Measurements from ENCODE around the gene MUC13.

MUC13 gene

DNA sequence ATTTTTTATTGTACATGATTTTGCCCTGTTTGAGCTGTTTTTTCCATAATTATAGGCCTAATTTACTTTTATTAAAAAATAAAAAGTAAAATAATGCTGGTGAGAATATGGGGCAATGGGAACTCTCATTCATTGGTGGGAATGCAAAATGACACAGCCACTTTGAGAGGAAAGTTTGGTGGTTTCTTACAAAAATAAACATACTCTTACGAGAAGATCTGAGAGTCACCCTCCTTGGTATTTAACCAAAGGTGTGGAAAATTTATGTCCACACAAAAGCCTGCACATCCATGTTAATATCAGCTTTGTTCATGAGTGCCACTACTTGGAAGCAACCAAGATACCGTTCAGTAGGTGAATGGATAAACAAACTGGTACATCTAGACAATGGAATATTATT, 9.8 kb downstream of the MUC13 start:
- TF ChIP-seq CTCF (IDR thresholded peaks at IDR 0.05; ENCODE audit: insufficient read depth, low read depth, low read length, missing control alignments) = no peak
- no peak for DNase-seq (ENCODE audit: low read depth)
- no peak overlapping the region for H3K4me3 ChIP-seq (ENCODE audit: low read length)

GRCh38 chr3:124923833-124924232, 10.7 kb downstream of the MUC13 start:
- peak; percentile 8 for DNase-seq (ENCODE audit: low read depth)
- no peak overlapping the region for H3K4me3 ChIP-seq (ENCODE audit: low read length)
- peak; percentile 12 for TF ChIP-seq CTCF (IDR thresholded peaks at IDR 0.05; ENCODE audit: insufficient read depth, low read depth, low read length, missing control alignments)

- no peak for TF ChIP-seq CTCF (IDR thresholded peaks at IDR 0.05; ENCODE audit: insufficient read depth, low read depth, low read length, missing control alignments)
- no peak for DNase-seq (ENCODE audit: low read depth)
- no peak overlapping the region for H3K4me3 ChIP-seq (ENCODE audit: low read length)
These were observed 13.8 kb downstream of the MUC13 start for GRCh38 chr3:124920718-124921117.

DNA sequence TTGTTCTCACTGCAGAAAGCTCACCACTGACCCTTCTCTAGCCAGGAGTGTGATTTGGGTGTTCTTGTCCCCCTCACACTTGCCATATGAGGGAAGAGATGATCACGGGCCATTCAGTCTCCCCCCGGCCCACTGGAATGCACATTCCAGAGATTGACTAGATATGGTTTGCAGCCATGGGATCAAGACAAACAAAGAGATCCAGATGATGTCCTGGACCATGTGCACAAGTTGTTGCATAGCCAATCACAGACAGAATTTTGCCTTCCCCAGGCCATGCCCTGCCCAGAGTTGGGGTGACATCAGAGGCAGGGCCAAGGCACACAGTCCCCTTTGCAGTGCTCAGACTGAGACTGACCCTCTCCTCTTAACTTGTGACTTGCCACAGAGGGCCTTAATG, 14.8 kb downstream of the MUC13 start:
- no peak for DNase-seq (ENCODE audit: low read depth)
- TF ChIP-seq CTCF (IDR thresholded peaks at IDR 0.05; ENCODE audit: insufficient read depth, low read depth, low read length, missing control alignments) = no peak
- H3K4me3 ChIP-seq (ENCODE audit: low read length) = no peak overlapping the region

GRCh38 chr3:124918524-124918923, 16.0 kb downstream of the MUC13 start:
- no peak for DNase-seq (ENCODE audit: low read depth)
- TF ChIP-seq CTCF (IDR thresholded peaks at IDR 0.05; ENCODE audit: insufficient read depth, low read depth, low read length, missing control alignments) = no peak
- no peak overlapping the region for H3K4me3 ChIP-seq (ENCODE audit: low read length)

DNA sequence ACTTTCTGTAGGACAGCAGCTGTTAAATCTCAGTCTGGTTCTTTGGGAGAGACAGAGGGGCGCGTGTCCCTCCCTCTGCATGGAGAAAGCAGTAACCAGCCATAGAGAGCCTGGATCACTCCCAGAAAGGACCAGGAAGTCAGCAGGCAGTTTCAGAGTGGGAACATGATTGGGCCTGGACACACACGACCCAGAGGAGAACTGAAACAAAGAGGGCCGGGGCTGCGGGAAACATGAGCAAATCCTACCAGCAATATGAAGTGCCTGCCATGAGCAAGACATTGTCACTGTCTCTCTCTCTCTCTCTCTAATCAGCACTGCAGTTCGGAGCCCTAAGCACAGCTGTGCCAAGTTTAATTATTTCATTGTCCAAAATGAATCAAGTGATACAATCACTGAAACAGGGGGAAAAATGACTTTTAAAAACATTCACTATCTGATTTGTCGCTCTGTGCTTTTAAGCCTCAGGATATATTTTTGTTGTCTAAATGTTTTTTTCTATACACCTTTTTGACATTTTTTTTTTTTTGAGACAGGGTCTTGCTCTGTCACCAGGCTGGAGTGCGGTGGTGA, 17.6 kb downstream of the MUC13 start:
- no peak for TF ChIP-seq CTCF (IDR thresholded peaks at IDR 0.05; ENCODE audit: insufficient read depth, low read depth, low read length, missing control alignments)
- DNase-seq (ENCODE audit: low read depth) = peak; percentile 6
- H3K4me3 ChIP-seq (ENCODE audit: low read length) = no peak overlapping the region

- no peak for DNase-seq (ENCODE audit: low read depth)
- no peak for TF ChIP-seq CTCF (IDR thresholded peaks at IDR 0.05; ENCODE audit: insufficient read depth, low read depth, low read length, missing control alignments)
- H3K4me3 ChIP-seq (ENCODE audit: low read length) = no peak overlapping the region
These were observed 19.3 kb downstream of the MUC13 start for GRCh38 chr3:124915254-124915653.

Data from epithelial cell of esophagus (primary cell).